Activated B cell treated with CpG ODN at 0.5 μM for 24 hours (primary cell): ENCODE measurements around the gene TCL1B. TPM values are rescaled to one million over a fixed set of nuclear protein-coding genes. Genes with fewer than 3 reads are reported as not detected.

Experiments used
- ATAC-seq: fragments of 200-7000 bp; cut with Tn5 transposase; one replicate; pipeline ENCODE4 v1.10.0; 2021; ENCODE audit warnings: low read depth, mild to moderate bottlenecking, moderate library complexity
- CTCF ChIA-PET: fragments of 350-600 bp; sonication (Branson Sonifier 250); formaldehyde crosslinking; loops from one replicate; lab custom pipeline; 2021; ENCODE audit warnings: antibody characterized with exemption; lab: Charles Lee
- POLR2A ChIA-PET: fragments of 350-600 bp; sonication (Branson Sonifier 250); formaldehyde crosslinking; loops from one replicate; lab custom pipeline; 2021; ENCODE audit warnings: antibody characterized with exemption; lab: Charles Lee
- DNase-seq: peaks from one replicate; pipeline ENCODE4 v3.0.0; 2022
- H3K27ac Mint-ChIP-seq: one replicate; pipeline ENCODE4 v1.8.0; 2020; ENCODE audit warnings: mixed read lengths
- H3K27me3 Mint-ChIP-seq: one replicate; pipeline ENCODE4 v1.8.0; 2021; ENCODE audit warnings: mixed read lengths
- H3K36me3 Mint-ChIP-seq: one replicate; pipeline ENCODE4 v1.8.0; 2021; ENCODE audit warnings: low read depth, mixed read lengths
- H3K4me1 Mint-ChIP-seq: one replicate; pipeline ENCODE4 v1.8.0; 2021; ENCODE audit warnings: mixed read lengths
- H3K4me3 Mint-ChIP-seq: one replicate; pipeline ENCODE4 v1.8.0; 2020; ENCODE audit warnings: mild to moderate bottlenecking, mixed read lengths
- H3K9me3 Mint-ChIP-seq: one replicate; pipeline ENCODE4 v1.8.0; 2020; ENCODE audit warnings: mixed read lengths
- intact Hi-C: fragments of 100-400 bp; cut with micrococcal nuclease; formaldehyde crosslinking; loops from one replicate; pipeline ENCODE4 v1.15.1; 2024
- total RNA-seq: library from RNA; stranded (reverse); gene quantifications from 2 replicates; pipeline ENCODE4 v1.2.3, GENCODE V29; 2022
- TF ChIP-seq, protein P1 (sequence below): fragments of 200-600 bp; IDR thresholded peaks from one replicate; pipeline ENCODE4 v1.8.0; 2022; ENCODE audit warnings: antibody characterized with exemption, mild to moderate bottlenecking

The TCL1B gene
- 1.1 and 1.2 TPM in 2 replicates for total RNA-seq

- no peaks in the 10 kb centered on the region for H3K9me3 Mint-ChIP-seq
- TF ChIP-seq, protein P1, sequence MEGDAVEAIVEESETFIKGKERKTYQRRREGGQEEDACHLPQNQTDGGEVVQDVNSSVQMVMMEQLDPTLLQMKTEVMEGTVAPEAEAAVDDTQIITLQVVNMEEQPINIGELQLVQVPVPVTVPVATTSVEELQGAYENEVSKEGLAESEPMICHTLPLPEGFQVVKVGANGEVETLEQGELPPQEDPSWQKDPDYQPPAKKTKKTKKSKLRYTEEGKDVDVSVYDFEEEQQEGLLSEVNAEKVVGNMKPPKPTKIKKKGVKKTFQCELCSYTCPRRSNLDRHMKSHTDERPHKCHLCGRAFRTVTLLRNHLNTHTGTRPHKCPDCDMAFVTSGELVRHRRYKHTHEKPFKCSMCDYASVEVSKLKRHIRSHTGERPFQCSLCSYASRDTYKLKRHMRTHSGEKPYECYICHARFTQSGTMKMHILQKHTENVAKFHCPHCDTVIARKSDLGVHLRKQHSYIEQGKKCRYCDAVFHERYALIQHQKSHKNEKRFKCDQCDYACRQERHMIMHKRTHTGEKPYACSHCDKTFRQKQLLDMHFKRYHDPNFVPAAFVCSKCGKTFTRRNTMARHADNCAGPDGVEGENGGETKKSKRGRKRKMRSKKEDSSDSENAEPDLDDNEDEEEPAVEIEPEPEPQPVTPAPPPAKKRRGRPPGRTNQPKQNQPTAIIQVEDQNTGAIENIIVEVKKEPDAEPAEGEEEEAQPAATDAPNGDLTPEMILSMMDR: no peak
- H3K27me3 Mint-ChIP-seq: peaks cover 24% of the 10 kb centered on the region
- H3K4me1 Mint-ChIP-seq: peaks cover 55% of the 10 kb centered on the region
- intact Hi-C loops: no loop called here
- H3K4me3 Mint-ChIP-seq: no peak within 1 kb of the TSS
- DNase-seq (no peak), ATAC-seq (no peak)
- H3K36me3 Mint-ChIP-seq: no peaks in the 10 kb centered on the region
- ChIA-PET POLR2A (no interaction called here), CTCF (interaction anchor here (0.8 to 1.2 kb wide), 3 partner anchors 29 to 88 kb away, joined by 3 to 4 read pairs (median 4); no protein-coding TSS in a partner anchor)
- peak within 1 kb of the TSS; percentile 30 for H3K27ac Mint-ChIP-seq
Observed at GRCh38 chr14:95685978-95686922, at the start of gene TCL1B. TSS of gene TCL1B (plus strand) at chr14:95686426. CDS start at chr14:95686468, 42 bp downstream.

DNA sequence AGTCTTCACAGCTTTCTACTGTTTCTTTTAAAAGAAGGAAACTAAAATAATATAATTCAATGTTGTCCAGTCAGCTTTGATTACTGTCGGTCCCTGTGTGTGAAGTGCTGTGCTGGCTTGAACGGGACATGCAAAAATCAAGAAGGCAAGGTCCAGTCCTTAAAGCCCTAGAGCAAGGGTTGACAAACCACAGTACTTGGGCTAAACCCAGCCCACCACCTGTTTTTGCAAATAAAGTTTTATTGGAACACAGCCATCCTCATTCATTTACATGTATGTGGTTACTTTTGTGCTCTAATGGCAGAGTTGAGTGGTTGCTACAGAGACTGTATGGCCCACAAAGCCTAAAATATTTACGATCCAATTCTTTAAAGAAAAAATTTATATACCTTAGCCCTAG, 41.2 kb upstream of the TCL1B start:
- H3K4me3 Mint-ChIP-seq: no peak overlapping the region
- intact Hi-C loops: no loop called here
- no peaks in the 10 kb centered on the region for H3K9me3 Mint-ChIP-seq
- H3K36me3 Mint-ChIP-seq: no peaks in the 10 kb centered on the region
- DNase-seq: no peak
- POLR2A ChIA-PET: no interaction called here
- peaks cover 19% of the 10 kb centered on the region for H3K4me1 Mint-ChIP-seq
- CTCF ChIA-PET: no interaction called here
- ATAC-seq: no peak
- no peak overlapping the region for H3K27ac Mint-ChIP-seq
- H3K27me3 Mint-ChIP-seq: peaks cover 10% of the 10 kb centered on the region
- TF ChIP-seq, protein P1: no peak

DNA sequence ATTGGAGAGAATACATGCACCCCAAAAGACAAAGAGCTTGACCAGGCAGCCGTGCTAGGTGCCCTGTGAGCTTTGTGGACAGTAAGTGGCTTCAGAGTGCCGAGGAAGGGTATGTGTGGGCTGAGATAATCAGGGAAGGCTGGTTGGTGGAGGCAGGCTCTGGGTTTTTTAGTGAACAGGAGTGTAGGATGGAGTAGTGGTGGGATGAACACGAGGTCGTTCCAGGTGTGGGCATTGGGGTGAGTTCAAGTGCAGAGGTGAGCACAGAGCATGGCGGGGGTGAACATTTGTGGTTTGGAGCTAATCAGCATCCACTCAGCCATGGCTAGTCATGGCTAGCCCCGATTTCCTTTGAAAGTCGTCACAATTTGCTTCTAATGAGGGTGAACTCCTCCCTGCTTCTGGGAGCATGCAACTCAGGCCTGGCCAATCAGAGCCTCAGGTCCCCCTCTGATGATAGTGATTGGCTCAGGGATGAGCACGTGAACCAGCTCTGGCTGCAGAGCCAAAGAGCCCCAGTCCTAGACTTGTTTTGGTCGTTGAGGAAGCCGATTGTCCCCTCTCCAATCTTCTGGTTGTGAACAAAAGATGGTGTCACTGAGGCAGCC, 40.7 kb upstream of the TCL1B start:
- Mint-ChIP-seq H3K4me3 (no peak overlapping the region), H3K27ac (no peak overlapping the region), H3K27me3 (peaks cover 10% of the 10 kb centered on the region), H3K36me3 (no peaks in the 10 kb centered on the region), H3K4me1 (peaks cover 23% of the 10 kb centered on the region), H3K9me3 (no peaks in the 10 kb centered on the region)
- ChIA-PET CTCF (interaction anchor here (0.6 kb wide), 1 partner anchor 129 kb away, joined by 3 read pairs; no protein-coding TSS in a partner anchor), POLR2A (no interaction called here)
- TF ChIP-seq, protein P1: no peak
- DNase-seq (no peak), ATAC-seq (no peak)
- intact Hi-C loops: no loop called here

GRCh38 chr14:95647926-95648325, 38.3 kb upstream of the TCL1B start:
- Mint-ChIP-seq H3K36me3 (no peaks in the 10 kb centered on the region), H3K27ac (no peak overlapping the region), H3K4me1 (peaks cover 46% of the 10 kb centered on the region), H3K4me3 (no peak overlapping the region), H3K27me3 (peaks cover 8% of the 10 kb centered on the region), H3K9me3 (no peaks in the 10 kb centered on the region)
- POLR2A ChIA-PET: no interaction called here
- ATAC-seq (no peak), DNase-seq (no peak)
- intact Hi-C loops: no loop called here
- CTCF ChIA-PET: no interaction called here
- TF ChIP-seq, protein P1: no peak

DNA sequence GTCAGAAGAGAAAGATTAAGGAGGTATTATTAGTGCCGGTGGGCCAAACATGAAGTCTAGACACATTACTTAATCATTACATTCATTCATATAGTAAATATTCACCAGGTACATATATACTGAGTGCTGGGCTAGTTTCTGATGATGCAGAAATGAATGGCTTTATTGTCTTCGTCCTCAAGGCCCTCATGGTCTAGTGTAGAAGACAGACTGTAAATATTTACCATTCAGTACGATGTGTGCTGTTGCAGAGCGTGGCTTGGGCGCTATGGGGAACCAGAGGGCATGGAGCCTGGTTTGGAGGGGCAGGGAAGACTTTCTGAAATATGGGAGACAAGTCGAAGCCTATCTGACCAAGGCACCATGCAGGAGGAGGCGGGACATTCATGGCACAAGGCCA, 37.0 kb upstream of the TCL1B start:
- ChIA-PET POLR2A (no interaction called here), CTCF (no interaction called here)
- DNase-seq (no peak), ATAC-seq (no peak)
- Mint-ChIP-seq H3K27me3 (peaks cover 8% of the 10 kb centered on the region), H3K27ac (peak overlapping the region; percentile 3), H3K9me3 (no peaks in the 10 kb centered on the region), H3K36me3 (no peaks in the 10 kb centered on the region), H3K4me1 (peaks cover 53% of the 10 kb centered on the region), H3K4me3 (no peak overlapping the region)
- intact Hi-C loops: no loop called here
- TF ChIP-seq, protein P1: no peak
